GF-D8 (cell line): Measurements from ENCODE around the gene PEX3.

Experiments
- DNase-seq: peaks from one replicate; lab custom pipeline; 2025; lab: John Stamatoyannopoulos, UW

Gene PEX3

DNA sequence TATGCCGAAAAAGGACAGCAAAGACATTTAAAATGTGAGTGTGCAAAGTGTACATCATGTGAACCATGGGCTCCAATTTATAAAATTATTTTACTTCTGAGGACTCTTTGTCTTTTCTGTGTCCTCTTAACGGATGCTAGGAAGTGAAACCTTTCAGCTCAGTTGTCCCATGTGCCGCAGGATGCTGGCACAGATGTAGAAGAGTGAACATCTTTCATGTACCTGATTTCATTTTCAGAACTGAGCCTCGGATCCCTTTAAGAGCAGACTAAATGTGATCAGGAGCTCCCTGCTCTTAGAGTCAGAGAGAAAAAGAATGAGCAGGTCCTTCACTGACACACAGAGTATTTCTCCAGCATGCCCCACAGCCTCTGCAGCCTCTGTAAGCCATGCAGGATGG, 88.5 kb downstream of the PEX3 start:
- no peak for DNase-seq

DNA sequence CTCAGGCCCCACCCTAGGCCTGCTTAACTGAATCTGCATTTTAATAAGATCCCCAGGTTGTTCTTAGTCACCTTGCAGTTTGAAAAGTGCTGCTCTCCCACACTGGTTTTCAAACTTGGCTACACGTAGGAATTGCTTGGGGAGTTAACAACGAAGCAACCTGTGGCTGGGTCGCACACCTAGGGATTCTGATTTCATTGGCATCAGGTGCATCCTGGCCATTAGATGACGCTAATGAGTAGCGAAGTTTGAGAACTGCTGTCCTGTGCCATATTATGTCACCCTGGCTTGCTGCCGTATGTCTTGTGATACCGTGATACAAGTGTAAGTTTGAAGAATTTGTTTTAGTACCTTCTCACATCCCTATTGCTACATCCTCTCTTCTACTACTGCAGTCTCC, 89.1 kb downstream of the PEX3 start:
- DNase-seq: no peak

DNA sequence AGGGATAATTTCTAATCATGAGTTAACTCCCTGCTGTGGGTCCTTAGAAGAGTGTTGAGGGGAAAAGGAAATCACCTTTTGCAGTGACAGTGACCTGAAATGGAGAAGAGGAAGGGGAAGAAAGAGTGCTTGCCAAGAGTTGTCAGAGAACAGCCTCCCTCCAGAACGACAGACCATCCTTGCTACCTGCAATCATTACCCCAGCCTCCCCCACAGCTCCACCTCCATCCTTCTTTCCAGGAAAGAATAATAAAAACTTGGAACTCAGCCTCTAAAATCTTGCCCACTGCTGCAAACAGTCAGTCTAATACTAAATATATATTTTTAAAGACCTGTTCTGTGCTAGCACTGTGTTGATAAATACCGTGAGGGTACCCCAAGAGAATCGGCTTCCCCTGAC, 89.6 kb downstream of the PEX3 start:
- DNase-seq: no peak
